ENCODE measurements around the gene CAMTA1.

DNA sequence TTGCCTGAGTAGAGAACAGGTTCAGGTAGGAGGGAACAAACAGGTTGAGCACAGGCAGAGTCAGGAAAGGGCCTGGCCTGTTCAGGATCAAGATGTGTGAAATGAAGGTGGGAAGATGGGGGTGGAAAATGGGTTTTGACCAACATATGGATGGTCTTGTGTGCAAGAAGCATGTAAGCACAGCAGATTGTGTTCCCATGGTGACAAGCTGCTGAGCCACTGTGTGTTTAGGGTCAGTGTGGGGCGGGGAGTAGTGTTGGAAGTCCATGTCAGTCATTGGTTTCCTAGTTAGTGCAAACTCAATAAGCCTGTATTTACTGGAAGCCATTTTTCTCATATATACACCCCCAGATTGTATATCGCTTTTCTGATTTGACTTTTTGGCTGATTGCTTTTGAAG is 111.9 kb downstream of the CAMTA1 start:
- TF ChIP-seq, protein P1, sequence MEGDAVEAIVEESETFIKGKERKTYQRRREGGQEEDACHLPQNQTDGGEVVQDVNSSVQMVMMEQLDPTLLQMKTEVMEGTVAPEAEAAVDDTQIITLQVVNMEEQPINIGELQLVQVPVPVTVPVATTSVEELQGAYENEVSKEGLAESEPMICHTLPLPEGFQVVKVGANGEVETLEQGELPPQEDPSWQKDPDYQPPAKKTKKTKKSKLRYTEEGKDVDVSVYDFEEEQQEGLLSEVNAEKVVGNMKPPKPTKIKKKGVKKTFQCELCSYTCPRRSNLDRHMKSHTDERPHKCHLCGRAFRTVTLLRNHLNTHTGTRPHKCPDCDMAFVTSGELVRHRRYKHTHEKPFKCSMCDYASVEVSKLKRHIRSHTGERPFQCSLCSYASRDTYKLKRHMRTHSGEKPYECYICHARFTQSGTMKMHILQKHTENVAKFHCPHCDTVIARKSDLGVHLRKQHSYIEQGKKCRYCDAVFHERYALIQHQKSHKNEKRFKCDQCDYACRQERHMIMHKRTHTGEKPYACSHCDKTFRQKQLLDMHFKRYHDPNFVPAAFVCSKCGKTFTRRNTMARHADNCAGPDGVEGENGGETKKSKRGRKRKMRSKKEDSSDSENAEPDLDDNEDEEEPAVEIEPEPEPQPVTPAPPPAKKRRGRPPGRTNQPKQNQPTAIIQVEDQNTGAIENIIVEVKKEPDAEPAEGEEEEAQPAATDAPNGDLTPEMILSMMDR (IDR thresholded peaks at IDR 0.05), result no peak
- TF ChIP-seq TEAD4 (IDR thresholded peaks at IDR 0.05; ENCODE audit: borderline replicate concordance, insufficient read depth) (no peak), GATA2 (CRISPR knock-in tag; IDR thresholded peaks at IDR 0.05) (no peak), POLR2AphosphoS5 (IDR thresholded peaks at IDR 0.05; ENCODE audit: low read depth, low read length) (no peak), RAD21 (IDR thresholded peaks at IDR 0.05; ENCODE audit: low read length) (no peak), NFIC (IDR thresholded peaks at IDR 0.05; ENCODE audit: borderline replicate concordance) (no peak), RFX5 (IDR thresholded peaks at IDR 0.05; ENCODE audit: low read length) (no peak)
